Endothelial cell of umbilical vein (primary cell): ENCODE results near the gene SPOUT1. TPM values are rescaled to one million over a fixed set of nuclear protein-coding genes. Genes with fewer than 3 reads are reported as not detected.

Experiments used
- BruUV-seq: library from RNA; stranded (reverse); fragments of 400-500 nt; replicated peaks from 2 replicates; lab custom pipeline; 2021; lab: Mats Ljungman, UMichigan
- CTCF ChIA-PET: fragments of 300-600, 350-600 bp; sonication (Branson Sonifier 250); formaldehyde crosslinking; loops from one replicate; lab custom pipeline; 2021; ENCODE audit warnings: antibody characterized with exemption, inconsistent platforms; lab: Charles Lee
- POLR2A ChIA-PET: fragments of 300-600, 350-600 bp; sonication (Branson Sonifier 250); formaldehyde crosslinking; loops from one replicate; lab custom pipeline; 2021; ENCODE audit warnings: antibody characterized with exemption, inconsistent platforms; lab: Charles Lee
- DNase-seq: peaks from one replicate; pipeline ENCODE4 v3.0.0-alpha.2; 2011; ENCODE audit warnings: low read depth, low spot score
- FAIRE-seq: peaks from 2 replicates; lab custom pipeline; 2011; peaks lifted over from hg19 to GRCh38; lab: Jason Lieb, UNC
- H2AFZ ChIP-seq: 2 replicates; pipeline ENCODE4 v1.6.0; 2012; ENCODE audit warnings: low read depth, low read length, control low read depth, inconsistent platforms
- H3K27ac ChIP-seq: 2 replicates; pipeline ENCODE4 v1.5.1; 2011; ENCODE audit warnings: low read depth, mild to moderate bottlenecking, control low read depth, low read length, moderate library complexity; ENCODE audit not compliant: insufficient read depth
- H3K27me3 ChIP-seq, 2 experiments: 2 replicates each; pipeline versions ENCODE4 v1.6.0 to v1.6.1; 2011; ENCODE audit warnings: low read length in 2 of 2, mixed read lengths in 1 of 2; ENCODE audit not compliant: control insufficient read depth in 2 of 2, insufficient read depth in 2 of 2
- H3K36me3 ChIP-seq, 2 experiments: 2 replicates in 1 of 2; 3 replicates in 1 of 2; pipeline ENCODE4 v1.5.1; 2011; ENCODE audit warnings: low read length in 2 of 2, mild to moderate bottlenecking in 1 of 2, moderate library complexity in 1 of 2; ENCODE audit not compliant: control insufficient read depth in 2 of 2, insufficient read depth in 2 of 2; ENCODE audit errors: extremely low read depth in 1 of 2
- H3K4me1 ChIP-seq: 3 replicates; pipeline ENCODE4 v1.5.1; 2011; ENCODE audit warnings: mild to moderate bottlenecking, low read length; ENCODE audit not compliant: control insufficient read depth, insufficient read depth; ENCODE audit errors: extremely low read depth
- H3K4me2 ChIP-seq: 2 replicates; pipeline ENCODE4 v1.6.1; 2011; ENCODE audit warnings: low read length, control low read depth, mixed read lengths; ENCODE audit not compliant: insufficient read depth
- H3K4me3 ChIP-seq, 3 experiments: fragments of 200-600 bp in 1 of 3; sonication (generic), shearing (Covaris generic) in 1 of 3; replicated peaks in 1 of 3; 2 replicates each; pipeline ENCODE4 v1.5.1; 2011 to 2016; ENCODE audit warnings: control low read depth in 3 of 3, low read length in 3 of 3, mild to moderate bottlenecking in 2 of 3, inconsistent platforms in 1 of 3, low read depth in 1 of 3, moderate library complexity in 1 of 3; ENCODE audit not compliant: insufficient read depth in 1 of 3
- H3K79me2 ChIP-seq: 2 replicates; pipeline ENCODE4 v1.6.0; 2012; ENCODE audit warnings: low read length, inconsistent platforms; ENCODE audit not compliant: control insufficient read depth, insufficient read depth
- H3K9ac ChIP-seq: replicated peaks from 2 replicates; pipeline ENCODE3; 2011; ENCODE audit warnings: low read length, control low read depth; ENCODE audit not compliant: insufficient read depth; ENCODE audit errors: extremely low read depth
- H3K9me1 ChIP-seq: replicated peaks from 3 replicates; pipeline ENCODE4 v1.6.0; 2011; ENCODE audit warnings: mild to moderate bottlenecking, low read length; ENCODE audit not compliant: control insufficient read depth, insufficient read depth; ENCODE audit errors: extremely low read depth
- H3K9me3 ChIP-seq: replicated peaks from 2 replicates; pipeline ENCODE4 v1.5.1; 2012; ENCODE audit warnings: low read length, inconsistent platforms; ENCODE audit not compliant: control insufficient read depth, insufficient read depth
- H4K20me1 ChIP-seq: replicated peaks from 2 replicates; pipeline ENCODE3; 2011; ENCODE audit warnings: mild to moderate bottlenecking, low read length; ENCODE audit not compliant: control insufficient read depth, insufficient read depth; ENCODE audit errors: extremely low read depth
- CTCF ChIP-seq, 2 donors: IDR thresholded peaks; 1 replicate in 1 of 2; 2 replicates in 1 of 2; pipeline ENCODE4 v1.5.1; 2011; ENCODE audit warnings: low read length in 2 of 2, mild to moderate bottlenecking in 2 of 2, moderate library complexity in 2 of 2, control low read depth in 1 of 2, inconsistent platforms in 1 of 2, low read depth in 1 of 2; ENCODE audit not compliant: insufficient read depth in 1 of 2; ENCODE audit errors: extremely low read depth in 1 of 2
- EZH2 ChIP-seq: IDR thresholded peaks from 2 replicates; pipeline ENCODE4 v1.6.1; 2012; ENCODE audit warnings: borderline replicate concordance, low read depth, mild to moderate bottlenecking, moderate library complexity, low read length, inconsistent platforms; ENCODE audit not compliant: severe bottlenecking
- FOS ChIP-seq: IDR thresholded peaks from 2 replicates; pipeline ENCODE4 v1.6.1; 2011; ENCODE audit warnings: mild to moderate bottlenecking, low read length, moderate library complexity, borderline replicate concordance; ENCODE audit not compliant: insufficient read depth
- GATA2 ChIP-seq: IDR thresholded peaks from 2 replicates; pipeline ENCODE4 v1.7.0; 2011; ENCODE audit warnings: low read depth, mild to moderate bottlenecking, moderate library complexity, mixed read lengths, low read length; ENCODE audit not compliant: insufficient read length, insufficient read depth
- MAX ChIP-seq: IDR thresholded peaks from 2 replicates; pipeline ENCODE4 v1.6.1; 2011; ENCODE audit not compliant: insufficient read depth, insufficient read length
- MYC ChIP-seq: IDR thresholded peaks from one replicate; pipeline ENCODE4 v1.6.1; 2011; ENCODE audit warnings: mild to moderate bottlenecking, low read depth, low read length
- dilution Hi-C: fragments of 300-500 bp; cut with MboI; formaldehyde crosslinking; loops from one replicate; pipeline ENCODE4 v1.15.0; 2019; ENCODE audit warnings: low sequenced_read_pairs; ENCODE audit not compliant: extremely low pct_ligation_motif_present
- intact Hi-C: fragments of 100-400 bp; cut with micrococcal nuclease; formaldehyde crosslinking; loops from one replicate; pipeline ENCODE4 v1.10.0; 2022
- polyA plus RNA-seq, 4 experiments: library from polyadenylated mRNA; depleted of rRNA in 3 of 4; stranded (reverse) in 3 of 4; unstranded in 1 of 4; fragments of >200 nt; gene quantifications; 2 replicates each; pipeline versions ENCODE4 v1.2.1 to v1.2.3, GENCODE V29; 2011 to 2012; ENCODE audit warnings: missing spikeins in 1 of 4
- total RNA-seq: library from RNA; stranded (reverse); gene quantifications from 2 replicates; pipeline ENCODE4 v1.2.3, GENCODE V29; 2021

Gene SPOUT1
- total and polyA plus RNA-seq, 2 donors (not counting 3 experiments of a cell fraction or from before 2014, with no cell fraction given), result 50.4 to 51.6 TPM

DNA sequence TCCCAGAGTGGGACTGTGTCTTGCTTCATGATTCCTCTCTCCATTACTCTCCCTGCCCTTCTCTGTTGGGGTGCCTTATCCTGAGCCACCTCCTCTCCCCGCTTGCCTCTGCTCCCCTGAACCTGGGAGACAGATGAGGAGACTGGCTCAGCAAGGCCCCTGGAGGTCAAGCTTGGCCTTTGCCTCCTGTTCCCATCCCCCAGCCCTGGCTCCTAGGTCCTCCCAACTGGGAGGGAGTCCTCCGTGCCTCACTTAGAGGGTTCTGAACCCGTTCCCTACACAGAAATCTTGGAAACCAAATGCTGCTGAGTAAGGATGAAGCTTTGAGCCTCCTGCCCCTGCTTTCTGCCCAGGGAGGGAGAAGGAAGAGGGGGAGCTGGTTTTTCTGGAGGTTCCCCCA lies 21.1 kb downstream of the SPOUT1 start:
- no peak for DNase-seq
- dilution Hi-C loops (no loop called here), intact Hi-C loops (no loop called here)
- TF ChIP-seq EZH2, result no peak
- no peak for TF ChIP-seq GATA2
- TF ChIP-seq FOS, result no peak
- no peak for TF ChIP-seq CTCF (IDR thresholded peaks at IDR 0.05; ENCODE audit: extremely low read depth in 1 of 2, insufficient read depth in 1 of 2, low read depth in 1 of 2, low read length in 2 of 2)
- TF ChIP-seq MYC, result no peak
- no peak for TF ChIP-seq MAX
- Histone ChIP-seq H3K36me3 (peaks cover 6 to 29% of the 10 kb centered on the region in 2 experiments), H3K9me1 (no peaks in the 10 kb centered on the region), H3K4me3 (no peak overlapping the region), H3K27ac (no peak overlapping the region), H3K79me2 (no peaks in the 10 kb centered on the region), H3K9ac (no peak overlapping the region), H3K4me1 (no peaks in the 10 kb centered on the region), H2AFZ (no peak overlapping the region), H3K4me2 (no peak overlapping the region), H4K20me1 (no peaks in the 10 kb centered on the region), H3K27me3 (no peaks in the 10 kb centered on the region), H3K9me3 (no peaks in the 10 kb centered on the region)
- FAIRE-seq, result no peak
- CTCF ChIA-PET, result interaction anchor here (2.1 kb wide), 1 partner anchor 10 kb away, joined by 13 read pairs; the partner anchor contains the start of gene ENDOG
- POLR2A ChIA-PET, result no interaction called here
- BruUV-seq, result no TSS peak
